GM12872 (cell line): ENCODE measurements around the gene RGS3.

Experiments
- CTCF ChIP-seq: IDR thresholded peaks from 3 replicates; pipeline ENCODE4 v1.5.1; 2011; ENCODE audit warnings: low read depth, mild to moderate bottlenecking, low read length, moderate library complexity; ENCODE audit not compliant: insufficient read depth

Gene RGS3

GRCh38 chr9:113606510-113606909 is 143.0 kb downstream of the RGS3 start:
- no peak for TF ChIP-seq CTCF

- TF ChIP-seq CTCF = no peak
These were observed 144.7 kb downstream of the RGS3 start for GRCh38 chr9:113608082-113608685.

GRCh38 chr9:113609562-113610318 is 146.2 kb downstream of the RGS3 start:
- no peak for TF ChIP-seq CTCF

- no peak for TF ChIP-seq CTCF
These were observed 148.1 kb downstream of the RGS3 start for GRCh38 chr9:113611461-113612215.

GRCh38 chr9:113612216-113612747 is 148.8 kb downstream of the RGS3 start:
- TF ChIP-seq CTCF = no peak

- TF ChIP-seq CTCF = no peak
These were observed 149.3 kb downstream of the RGS3 start for GRCh38 chr9:113612828-113613227.

- no peak for TF ChIP-seq CTCF
These were observed 150.4 kb downstream of the RGS3 start for GRCh38 chr9:113613815-113614413.
